Psoas muscle (tissue), 8 donors: ENCODE measurements around the gene GOLGA6L7. TPM values are rescaled to one million over a fixed set of nuclear protein-coding genes. Genes with fewer than 3 reads are reported as not detected.
"Not testable (repeated sequence)": the region's sequence is repeated elsewhere in the genome, so short reads cannot be mapped to it uniquely, and the experiment has no call there.

ENCODE experiments used
- ATAC-seq, 4 donors: fragments of 200-7000 bp; cut with Tn5 transposase; one replicate each; pipeline ENCODE4 v1.9.1; 2020; ENCODE audit warnings: moderate library complexity in 3 of 4, mild to moderate bottlenecking in 2 of 4
- DNase-seq, 2 donors: peaks; one replicate each; pipeline ENCODE4 v3.0.0-alpha.2; 2020
- H3K27ac ChIP-seq: fragments of 200-600 bp; one replicate; pipeline ENCODE4 v1.8.0; 2022
- H3K27me3 ChIP-seq, 3 donors: fragments of 200-600 bp in 1 of 3; one replicate each; pipeline versions ENCODE4 v1.6.1 to v1.8.0; 2013 to 2022; ENCODE audit warnings: low read length in 2 of 3, mild to moderate bottlenecking in 2 of 3, moderate library complexity in 1 of 3; ENCODE audit not compliant: insufficient read depth in 3 of 3
- H3K36me3 ChIP-seq, 2 donors: fragments of 200-600 bp in 1 of 2; one replicate each; pipeline versions ENCODE4 v1.6.1 to v1.8.0; 2013 to 2022; ENCODE audit warnings: low read depth in 1 of 2, mild to moderate bottlenecking in 1 of 2, moderate library complexity in 1 of 2; ENCODE audit not compliant: insufficient read depth in 1 of 2
- H3K4me1 ChIP-seq: fragments of 200-600 bp; one replicate; pipeline ENCODE4 v1.8.0; 2022
- H3K4me3 ChIP-seq: fragments of 200-600 bp; one replicate; pipeline ENCODE4 v1.8.0; 2022; ENCODE audit warnings: mild to moderate bottlenecking
- H3K9me3 ChIP-seq: fragments of 200-600 bp; one replicate; pipeline ENCODE4 v1.8.0; 2022
- CTCF ChIP-seq: fragments of 200-600 bp; IDR thresholded peaks from one replicate; pipeline ENCODE4 v1.8.0; 2022; ENCODE audit warnings: antibody characterized with exemption
- WGBS, 3 donors: extraction: QIAGEN DNeasy Blood & Tissue Kit; methylation state at CpG; one replicate each; pipeline versions ENCODE4 v1.1.6 to v1.1.7; 2013; 5-methylcytosine and 5-hydroxymethylcytosine counted together
- intact Hi-C, 2 donors: fragments of 100-400 bp; cut with DNase I; formaldehyde crosslinking; loops; one replicate each; pipeline versions ENCODE4 v1.11.0 to v1.14.2; 2022
- polyA plus RNA-seq, 3 donors: library from polyadenylated mRNA; stranded (reverse); fragments of 200-250 nt; gene quantifications; one replicate each; pipeline ENCODE4 v1.2.3, GENCODE V29; 2013
- total RNA-seq, 4 donors: library from RNA; stranded (reverse); fragmentation: NEBNext Ultra II Directional in 2 of 4; extraction: Animal tissue kit (Norgen Biotek cat#: 25700) in 2 of 4; gene quantifications; one replicate each; pipeline versions ENCODE4 v1.2.1 to v1.2.4, GENCODE V29; 2021 to 2023
- donor health status: healthy with polysubstance abuse.
- donor health status: DM: no; HTN: no; CAD: no; lungs with moderate emphysema.
- donor health status: Bipolar disorder and iron deficiency.
- donor health status: healthy.
- donor health status: DM: yes; HTN: yes; CAD: no.
- donor health status: DM: no; HTN: no; CAD: no.
- donor health status: DM: no; HTN: no; CAD: no.
- donor health status: DM: yes; HTN: yes; CAD: no.

GOLGA6L7 gene
- total and polyA plus RNA-seq, 7 donors = not detected

DNA sequence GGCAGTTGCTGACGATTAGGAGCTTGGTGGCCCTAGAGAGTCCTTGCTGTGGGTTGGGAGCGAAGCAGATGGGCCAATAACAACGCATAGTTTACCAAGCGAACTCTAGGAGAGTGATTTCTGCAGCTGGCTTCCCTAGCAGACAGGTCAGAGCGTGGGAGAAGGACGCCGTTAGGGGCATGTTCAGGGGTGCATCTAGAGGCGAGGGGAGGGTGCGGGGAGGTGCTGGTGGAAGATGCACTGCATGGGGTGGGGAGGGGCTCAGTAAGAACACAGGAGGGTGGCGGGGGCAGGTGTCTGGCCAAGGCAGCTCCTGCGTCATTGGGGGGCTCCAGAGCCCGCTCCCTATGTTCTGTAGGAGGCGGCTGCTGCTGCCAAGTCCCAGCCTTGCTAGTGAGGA lies 46.2 kb upstream of the GOLGA6L7 start:
- intact Hi-C loops = no loop called here
- no peak for TF ChIP-seq CTCF
- WGBS, 3 donors = 79 to 93% (median 87%) methylated on average over 13 of the region's 13 CpGs
- ATAC-seq (no peak), DNase-seq (no peak)
- Histone ChIP-seq H3K27ac (no peak overlapping the region), H3K9me3 (no peaks in the 10 kb centered on the region), H3K27me3 (peaks cover 0 to 6% (median 0%) of the 10 kb centered on the region in 3 donors), H3K36me3 (no peaks in the 10 kb centered on the region), H3K4me1 (no peaks in the 10 kb centered on the region), H3K4me3 (no peak overlapping the region)

- H3K4me3 ChIP-seq = no peak overlapping the region
- no peak for TF ChIP-seq CTCF
- H3K9me3 ChIP-seq = no peaks in the 10 kb centered on the region
- DNase-seq (no peak), ATAC-seq (no peak)
- WGBS, 3 donors = 24 to 29% (median 28%) methylated on average over 12 of the region's 12 CpGs
- no peaks in the 10 kb centered on the region for H3K36me3 ChIP-seq
- H3K4me1 ChIP-seq = no peaks in the 10 kb centered on the region
- intact Hi-C loops = no loop called here
- H3K27ac ChIP-seq = no peak overlapping the region
- H3K27me3 ChIP-seq = peaks cover 0 to 6% (median under 1%) of the 10 kb centered on the region in 3 donors
Observed at GRCh38 chr15:28892789-28893610, 44.6 kb upstream of the GOLGA6L7 start.

DNA sequence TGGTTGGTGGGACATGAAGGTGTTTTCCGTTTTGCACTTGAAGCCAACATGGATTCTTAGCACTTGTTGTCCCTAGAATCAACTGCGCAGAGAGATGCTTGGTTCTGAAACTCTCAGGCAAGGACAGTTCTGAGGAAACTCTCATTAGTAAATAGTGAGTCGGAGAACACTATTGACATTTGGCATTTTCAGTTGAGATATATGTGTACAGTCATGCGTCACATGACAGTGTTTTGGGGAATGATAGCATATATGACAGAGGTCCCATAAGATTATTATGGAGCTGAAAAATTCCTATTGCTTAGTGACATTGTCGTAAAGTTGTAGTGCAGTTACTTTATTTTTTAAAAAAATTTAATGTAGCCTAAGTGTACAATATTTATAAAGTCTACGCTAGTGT lies 43.1 kb upstream of the GOLGA6L7 start:
- no peaks in the 10 kb centered on the region for H3K9me3 ChIP-seq
- H3K27me3 ChIP-seq = peaks cover 0 to 12% (median 9%) of the 10 kb centered on the region in 3 donors
- H3K27ac ChIP-seq = no peak overlapping the region
- no peak overlapping the region for H3K4me3 ChIP-seq
- WGBS, 3 donors = 92 to 95% (median 94%) methylated on average over 6 of the region's 6 CpGs
- intact Hi-C loops = no loop called here
- TF ChIP-seq CTCF = no peak
- no peaks in the 10 kb centered on the region for H3K36me3 ChIP-seq
- ATAC-seq (no peak), DNase-seq (no peak)
- H3K4me1 ChIP-seq = no peaks in the 10 kb centered on the region

DNA sequence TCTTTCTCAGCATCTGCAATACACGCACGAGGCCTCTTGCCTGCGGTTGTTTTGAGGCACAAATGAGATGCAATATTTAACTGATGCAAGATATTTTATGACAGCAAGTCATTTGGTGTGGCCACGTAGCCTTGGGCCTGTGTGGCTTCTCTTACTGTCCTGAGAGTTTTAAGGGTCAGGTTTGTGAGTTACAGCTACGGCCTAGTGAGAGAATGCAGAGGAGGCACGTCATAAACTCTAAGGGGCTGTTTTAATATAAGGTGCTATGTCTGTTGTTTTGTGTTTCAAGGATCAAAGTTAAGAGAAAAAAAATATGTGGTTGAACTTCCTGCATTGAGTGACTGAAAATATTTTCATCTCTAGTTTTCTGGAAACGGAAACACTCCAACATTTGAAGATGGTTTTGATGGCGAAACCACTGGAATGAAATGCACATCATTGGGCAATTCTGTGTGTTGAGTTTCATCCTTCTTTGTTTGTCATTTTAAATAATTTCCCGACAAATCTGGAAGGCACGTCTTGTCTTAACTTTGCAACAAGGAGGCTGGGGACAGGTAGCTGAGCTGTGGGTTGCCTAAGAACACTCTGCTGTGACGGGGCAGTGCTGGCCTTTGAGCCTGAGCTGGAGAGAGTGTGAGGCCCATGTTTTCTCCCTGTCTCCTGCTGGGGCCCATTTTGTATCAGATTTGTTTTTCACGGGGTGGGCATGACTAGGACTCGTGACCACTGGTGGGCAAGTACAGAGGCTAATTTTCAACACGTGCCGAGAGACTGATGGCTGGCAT lies 42.5 kb upstream of the GOLGA6L7 start:
- no peak for TF ChIP-seq CTCF
- Histone ChIP-seq H3K9me3 (no peaks in the 10 kb centered on the region), H3K36me3 (no peaks in the 10 kb centered on the region), H3K27me3 (peaks cover under 1 to 19% (median 9%) of the 10 kb centered on the region in 3 donors), H3K4me3 (no peak overlapping the region), H3K4me1 (no peaks in the 10 kb centered on the region), H3K27ac (no peak overlapping the region)
- DNase-seq (no peak), ATAC-seq (no peak)
- 81 to 90% (median 84%) methylated on average over 15 of the region's 15 CpGs for WGBS, 3 donors
- intact Hi-C loops = no loop called here

GRCh38 chr15:28890291-28890690 lies 41.8 kb upstream of the GOLGA6L7 start:
- H3K36me3 ChIP-seq, ATAC-seq, H3K27ac ChIP-seq, H3K9me3 ChIP-seq, intact Hi-C loops, DNase-seq, H3K4me1 ChIP-seq, H3K4me3 ChIP-seq: not testable (repeated sequence)
- H3K27me3 ChIP-seq = peaks cover 3 to 24% (median 12%) of the 10 kb centered on the region in 3 donors
- WGBS, 3 donors = 80 to 97% (median 85%) methylated on average over 4 of the region's 4 CpGs

- intact Hi-C loops, H3K27ac ChIP-seq, H3K4me1 ChIP-seq, H3K9me3 ChIP-seq, DNase-seq, ATAC-seq, H3K4me3 ChIP-seq, H3K36me3 ChIP-seq: not testable (repeated sequence)
- H3K27me3 ChIP-seq = peaks cover 3 to 28% (median 14%) of the 10 kb centered on the region in 3 donors
- 86 to 89% (median 88%) methylated on average over 6 of the region's 6 CpGs for WGBS, 3 donors
Observed at GRCh38 chr15:28889871-28890270, 41.4 kb upstream of the GOLGA6L7 start.
